GM23338 (cell line): ENCODE data around the gene CD46. TPM values are rescaled to one million over a fixed set of nuclear protein-coding genes. Genes with fewer than 3 reads are reported as not detected.

Experiments
- ATAC-seq: fragments of 200-7000 bp; cut with Tn5 transposase; 3 replicates; pipeline ENCODE4 v1.9.1; 2020
- DNase-seq: peaks from one replicate; pipeline ENCODE4 v3.0.0-alpha.2; 2015; ENCODE audit warnings: low spot score
- H2AFZ ChIP-seq: fragments of 200-600 bp; sonication (generic); 2 replicates; pipeline ENCODE4 v1.8.0; 2016; ENCODE audit warnings: antibody characterized with exemption, mild to moderate bottlenecking, moderate library complexity
- H3F3A ChIP-seq: fragments of 200-600 bp; sonication (generic); replicated peaks from 2 replicates; pipeline ENCODE4 v1.8.0; 2017; ENCODE audit warnings: antibody characterized with exemption, mixed run types, low read depth
- H3K27ac ChIP-seq: fragments of 200-600 bp; sonication (generic); 2 replicates; pipeline ENCODE4 v1.6.1; 2016; ENCODE audit warnings: low read depth
- H3K27me3 ChIP-seq: fragments of 200-600 bp; sonication (generic); 2 replicates; pipeline ENCODE4 v1.8.0; 2016; ENCODE audit warnings: mild to moderate bottlenecking, mixed run types, moderate library complexity; ENCODE audit not compliant: insufficient read depth
- H3K36me3 ChIP-seq: fragments of 200-600 bp; sonication (generic); 2 replicates; pipeline ENCODE4 v1.8.0; 2016; ENCODE audit warnings: mild to moderate bottlenecking; ENCODE audit not compliant: insufficient read depth
- H3K4me1 ChIP-seq: fragments of 200-600 bp; sonication (generic); 2 replicates; pipeline ENCODE4 v1.8.0; 2016; ENCODE audit warnings: mild to moderate bottlenecking, moderate library complexity; ENCODE audit not compliant: insufficient read depth
- H3K4me2 ChIP-seq: fragments of 200-600 bp; sonication (generic); 2 replicates; pipeline ENCODE4 v1.7.1; 2017; ENCODE audit warnings: mixed run types
- H3K4me3 ChIP-seq: fragments of 200-600 bp; sonication (generic); 2 replicates; pipeline ENCODE4 v1.6.1; 2016; ENCODE audit warnings: mixed run types
- H3K79me2 ChIP-seq: fragments of 200-600 bp; sonication (generic); replicated peaks from 2 replicates; pipeline ENCODE4 v1.8.0; 2017; ENCODE audit warnings: mild to moderate bottlenecking; ENCODE audit not compliant: insufficient read depth
- H3K9me2 ChIP-seq: fragments of 200-600 bp; sonication (generic); 2 replicates; pipeline ENCODE4 v1.8.0; 2017; ENCODE audit not compliant: insufficient read depth
- H4K20me1 ChIP-seq: fragments of 200-600 bp; sonication (generic); replicated peaks from 2 replicates; pipeline ENCODE4 v1.8.0; 2017; ENCODE audit warnings: mild to moderate bottlenecking; ENCODE audit not compliant: insufficient read depth
- H3K27ac Mint-ChIP-seq: 2 replicates; pipeline ENCODE4 v1.8.0; 2020; ENCODE audit warnings: inconsistent platforms, mild to moderate bottlenecking, moderate library complexity, mixed read lengths
- H3K27me3 Mint-ChIP-seq: 3 replicates; pipeline ENCODE4 v1.8.0; 2022; ENCODE audit warnings: low read depth, mild to moderate bottlenecking, moderate library complexity, mixed read lengths, inconsistent platforms; ENCODE audit not compliant: insufficient read depth, poor library complexity
- H3K36me3 Mint-ChIP-seq: 3 replicates; pipeline ENCODE4 v1.8.0; 2021; ENCODE audit warnings: low read depth, mild to moderate bottlenecking, inconsistent platforms, moderate library complexity, mixed read lengths
- H3K4me1 Mint-ChIP-seq: 3 replicates; pipeline ENCODE4 v1.8.0; 2020; ENCODE audit warnings: mild to moderate bottlenecking, inconsistent platforms, mixed read lengths
- H3K4me3 Mint-ChIP-seq: 3 replicates; pipeline ENCODE4 v1.8.0; 2021; ENCODE audit warnings: moderate library complexity, mild to moderate bottlenecking, inconsistent platforms, mixed read lengths
- H3K9me3 Mint-ChIP-seq: 3 replicates; pipeline ENCODE4 v1.8.0; 2020; ENCODE audit warnings: moderate library complexity, mild to moderate bottlenecking, inconsistent platforms, mixed read lengths
- CREB1 ChIP-seq: fragments of 250-450 bp; sonication (Bioruptor Pico); IDR thresholded peaks from 2 replicates; pipeline ENCODE4 v1.5.0; 2020; ENCODE audit warnings: low read depth, mild to moderate bottlenecking, moderate library complexity
- CTCF ChIP-seq, 2 experiments: fragments of 200-600 bp in 1 of 2; sonication (generic) in 1 of 2; conservative IDR thresholded peaks; 2 replicates each; pipeline versions ENCODE4 v1.5.1 to v1.6.1; 2016 to 2017; ENCODE audit warnings: antibody characterized with exemption in 2 of 2, low read depth in 2 of 2, mild to moderate bottlenecking in 2 of 2, moderate library complexity in 1 of 2
- EZH2 ChIP-seq: fragments of 200-600 bp; sonication (generic); IDR thresholded peaks from one replicate; pipeline ENCODE4 v1.8.0; 2017; ENCODE audit warnings: antibody characterized with exemption, mild to moderate bottlenecking, low read depth; ENCODE audit not compliant: unreplicated experiment
- EZH2phosphoT487 ChIP-seq: fragments of 200-600 bp; sonication (generic); IDR thresholded peaks from one replicate; pipeline ENCODE4 v1.8.1; 2018; ENCODE audit warnings: antibody characterized with exemption; ENCODE audit not compliant: unreplicated experiment
- POLR2AphosphoS5 ChIP-seq: IDR thresholded peaks from 2 replicates; pipeline ENCODE4 v1.6.1; 2016; ENCODE audit warnings: antibody characterized with exemption, low read depth
- REST ChIP-seq: IDR thresholded peaks from one replicate; pipeline ENCODE4 v1.6.1; 2018; ENCODE audit warnings: antibody characterized with exemption; ENCODE audit not compliant: unreplicated experiment
- STAT1 ChIP-seq: IDR thresholded peaks from one replicate; pipeline ENCODE4 v1.6.1; 2016; ENCODE audit warnings: antibody characterized with exemption; ENCODE audit not compliant: unreplicated experiment
- ZNF114 ChIP-seq: fragments of 250-450 bp; sonication (Bioruptor Pico); IDR thresholded peaks from 2 replicates; pipeline ENCODE4 v1.5.0; 2020; ENCODE audit warnings: mild to moderate bottlenecking, moderate library complexity
- ZNF331 ChIP-seq: fragments of 250-450 bp; sonication (Bioruptor Pico); IDR thresholded peaks from 2 replicates; pipeline ENCODE4 v1.5.0; 2020; ENCODE audit warnings: low read depth, mild to moderate bottlenecking, moderate library complexity
- ZNF462 ChIP-seq: fragments of 250-450 bp; sonication (Bioruptor Pico); IDR thresholded peaks from 2 replicates; pipeline ENCODE4 v1.5.0; 2020; ENCODE audit warnings: mild to moderate bottlenecking, moderate library complexity
- polyA plus RNA-seq: library from polyadenylated mRNA; unstranded; fragments of >200 nt; fragmentation: Nextera tagmentation; extraction: Ambion mirVana; gene quantifications from 2 replicates; pipeline ENCODE4 v1.2.1, GENCODE V29; 2016
- total RNA-seq: library from RNA; depleted of rRNA; stranded (reverse); fragments of >200 nt; shearing (Covaris generic); gene quantifications from 2 replicates; pipeline ENCODE4 v1.2.3, GENCODE V29; 2014
- TF ChIP-seq, protein P1 (sequence below): IDR thresholded peaks from 2 replicates; pipeline ENCODE4 v1.6.1; 2016; ENCODE audit warnings: antibody characterized with exemption

CD46 gene
- total and polyA plus RNA-seq, 2 experiments from 2014 or later: 199 to 209 TPM

- H3K27me3 Mint-ChIP-seq: peaks cover 12% of the 10 kb centered on the region
- H2AFZ ChIP-seq: no peak overlapping the region
- DNase-seq: no peak
- no peaks in the 10 kb centered on the region for H3K79me2 ChIP-seq
- ATAC-seq: no peak
- H3K27ac Mint-ChIP-seq: no peak overlapping the region
- H3K4me1 ChIP-seq: no peaks in the 10 kb centered on the region
- no peak overlapping the region for H3K4me3 Mint-ChIP-seq
- H3K4me3 ChIP-seq: no peak overlapping the region
- H3K36me3 Mint-ChIP-seq: no peaks in the 10 kb centered on the region; the same call in 2 of the 3 replicates
- no peaks in the 10 kb centered on the region for H3K36me3 ChIP-seq
- H3K27me3 ChIP-seq: no peaks in the 10 kb centered on the region
- no peaks in the 10 kb centered on the region for H3K9me2 ChIP-seq
- TF ChIP-seq EZH2phosphoT487: no peak
- no peak for TF ChIP-seq ZNF331 (CRISPR knock-in tag)
- TF ChIP-seq CTCF (conservative IDR thresholded peaks at IDR 0.05; ENCODE audit: low read depth in 2 of 2): no peak
- TF ChIP-seq EZH2: no peak
- no peak for TF ChIP-seq POLR2AphosphoS5
- no peak for TF ChIP-seq ZNF114 (CRISPR knock-in tag)
- no peak for TF ChIP-seq CREB1
- TF ChIP-seq STAT1: no peak
- no peak for TF ChIP-seq REST
- TF ChIP-seq ZNF462 (CRISPR knock-in tag): no peak
- TF ChIP-seq, protein P1, sequence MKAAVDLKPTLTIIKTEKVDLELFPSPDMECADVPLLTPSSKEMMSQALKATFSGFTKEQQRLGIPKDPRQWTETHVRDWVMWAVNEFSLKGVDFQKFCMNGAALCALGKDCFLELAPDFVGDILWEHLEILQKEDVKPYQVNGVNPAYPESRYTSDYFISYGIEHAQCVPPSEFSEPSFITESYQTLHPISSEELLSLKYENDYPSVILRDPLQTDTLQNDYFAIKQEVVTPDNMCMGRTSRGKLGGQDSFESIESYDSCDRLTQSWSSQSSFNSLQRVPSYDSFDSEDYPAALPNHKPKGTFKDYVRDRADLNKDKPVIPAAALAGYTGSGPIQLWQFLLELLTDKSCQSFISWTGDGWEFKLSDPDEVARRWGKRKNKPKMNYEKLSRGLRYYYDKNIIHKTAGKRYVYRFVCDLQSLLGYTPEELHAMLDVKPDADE: no peak
- H3F3A ChIP-seq: no peaks in the 10 kb centered on the region
- H3K27ac ChIP-seq: no peak overlapping the region
- no peaks in the 10 kb centered on the region for H4K20me1 ChIP-seq
- H3K9me3 Mint-ChIP-seq: no peaks in the 10 kb centered on the region
- H3K4me2 ChIP-seq: no peak overlapping the region
- H3K4me1 Mint-ChIP-seq: peaks cover 17% of the 10 kb centered on the region
Measured at GRCh38 chr1:207810173-207810572, 58.3 kb downstream of the CD46 start.
